Progenitor cell of endocrine pancreas (in vitro differentiated cells): Measurements from ENCODE around the gene ALLC. TPM values are rescaled to one million over a fixed set of nuclear protein-coding genes. Genes with fewer than 3 reads are reported as not detected.
"Not testable (repeated sequence)": the region's sequence is repeated elsewhere in the genome, so short reads cannot be mapped to it uniquely, and the experiment has no call there.

Experiments used
- DNase-seq: peaks from one replicate; pipeline ENCODE4 v3.0.0; 2021; ENCODE audit warnings: low spot score; ENCODE audit not compliant: unreplicated experiment
- H3K27ac Mint-ChIP-seq: 2 replicates; pipeline ENCODE4 v1.8.0; 2021; ENCODE audit warnings: mild to moderate bottlenecking, moderate library complexity, mixed read lengths
- H3K27me3 Mint-ChIP-seq: 2 replicates; pipeline ENCODE4 v1.8.0; 2021; ENCODE audit warnings: mixed read lengths
- H3K36me3 Mint-ChIP-seq: 2 replicates; pipeline ENCODE4 v1.8.0; 2022; ENCODE audit warnings: mixed read lengths; ENCODE audit not compliant: insufficient read depth
- H3K4me1 Mint-ChIP-seq: 2 replicates; pipeline ENCODE4 v1.8.0; 2021; ENCODE audit warnings: low read depth, mixed read lengths
- H3K4me3 Mint-ChIP-seq: 2 replicates; pipeline ENCODE4 v1.8.0; 2021; ENCODE audit warnings: low read depth, mild to moderate bottlenecking, moderate library complexity, mixed read lengths
- H3K9me3 Mint-ChIP-seq: 2 replicates; pipeline ENCODE4 v1.8.0; 2021; ENCODE audit warnings: low read depth, mixed read lengths
- total RNA-seq: library from RNA; stranded (reverse); gene quantifications from 2 replicates; pipeline ENCODE4 v1.2.1, GENCODE V29; 2021
- TF ChIP-seq, protein P1 (sequence below): fragments of 200-600 bp; sonication (generic); IDR thresholded peaks from one replicate; pipeline ENCODE4 v1.5.0; 2021; ENCODE audit warnings: antibody characterized with exemption, mild to moderate bottlenecking; ENCODE audit not compliant: unreplicated experiment

The ALLC gene
- total RNA-seq, 1 donor from 2014 or later, result not detected

DNA sequence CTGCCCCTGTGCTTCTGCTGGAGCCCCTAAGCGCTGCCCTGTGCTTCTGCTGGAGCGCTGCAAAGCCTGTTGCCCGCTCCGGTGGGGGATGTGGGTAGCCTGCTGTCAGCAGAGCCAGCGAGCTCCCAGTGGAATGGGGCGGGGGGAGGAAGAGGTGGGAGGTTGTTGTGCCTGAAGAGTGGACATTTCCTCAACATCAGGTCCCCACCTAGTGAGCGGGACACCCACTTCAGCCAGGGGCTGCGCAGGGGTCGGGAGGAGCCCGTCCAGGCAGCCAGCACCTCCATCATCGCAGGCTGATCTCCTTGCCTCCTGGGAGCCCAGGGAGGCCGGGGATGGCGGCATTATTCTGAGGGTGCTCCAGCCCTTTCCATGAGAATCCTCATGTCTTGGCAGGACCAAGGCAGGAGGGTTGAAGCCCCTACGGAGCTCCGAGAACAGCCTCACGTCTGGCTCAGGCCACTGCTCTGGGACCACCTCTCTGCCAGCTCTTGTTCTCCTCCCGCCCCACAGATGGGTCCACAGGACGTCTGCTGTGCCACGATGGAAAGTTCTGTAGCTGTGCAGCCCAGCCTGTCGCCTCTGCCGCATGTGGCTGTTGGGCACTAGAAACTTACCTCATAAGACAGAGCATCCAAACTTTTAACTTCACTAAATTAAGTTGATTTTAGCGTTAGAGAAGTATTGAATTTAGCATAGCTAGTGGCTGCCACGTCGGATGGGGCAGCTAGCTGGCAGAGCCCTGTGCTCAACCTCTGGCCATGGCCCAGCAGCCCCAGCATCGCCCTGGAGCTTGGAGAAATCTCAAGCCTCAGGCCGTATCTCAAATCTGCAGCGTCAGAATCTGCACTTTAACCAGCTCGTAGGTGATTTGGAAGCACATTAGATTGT, 1.9 kb upstream of the ALLC start:
- H3K36me3 Mint-ChIP-seq, result peaks cover 1% of the 10 kb centered on the region
- TF ChIP-seq, protein P1, sequence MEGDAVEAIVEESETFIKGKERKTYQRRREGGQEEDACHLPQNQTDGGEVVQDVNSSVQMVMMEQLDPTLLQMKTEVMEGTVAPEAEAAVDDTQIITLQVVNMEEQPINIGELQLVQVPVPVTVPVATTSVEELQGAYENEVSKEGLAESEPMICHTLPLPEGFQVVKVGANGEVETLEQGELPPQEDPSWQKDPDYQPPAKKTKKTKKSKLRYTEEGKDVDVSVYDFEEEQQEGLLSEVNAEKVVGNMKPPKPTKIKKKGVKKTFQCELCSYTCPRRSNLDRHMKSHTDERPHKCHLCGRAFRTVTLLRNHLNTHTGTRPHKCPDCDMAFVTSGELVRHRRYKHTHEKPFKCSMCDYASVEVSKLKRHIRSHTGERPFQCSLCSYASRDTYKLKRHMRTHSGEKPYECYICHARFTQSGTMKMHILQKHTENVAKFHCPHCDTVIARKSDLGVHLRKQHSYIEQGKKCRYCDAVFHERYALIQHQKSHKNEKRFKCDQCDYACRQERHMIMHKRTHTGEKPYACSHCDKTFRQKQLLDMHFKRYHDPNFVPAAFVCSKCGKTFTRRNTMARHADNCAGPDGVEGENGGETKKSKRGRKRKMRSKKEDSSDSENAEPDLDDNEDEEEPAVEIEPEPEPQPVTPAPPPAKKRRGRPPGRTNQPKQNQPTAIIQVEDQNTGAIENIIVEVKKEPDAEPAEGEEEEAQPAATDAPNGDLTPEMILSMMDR, result no peak
- H3K27me3 Mint-ChIP-seq, result no peaks in the 10 kb centered on the region
- no peak overlapping the region for H3K27ac Mint-ChIP-seq
- peaks cover 34% of the 10 kb centered on the region for H3K4me1 Mint-ChIP-seq
- no peaks in the 10 kb centered on the region for H3K9me3 Mint-ChIP-seq
- no peak for DNase-seq
- H3K4me3 Mint-ChIP-seq, result no peak overlapping the region

DNA sequence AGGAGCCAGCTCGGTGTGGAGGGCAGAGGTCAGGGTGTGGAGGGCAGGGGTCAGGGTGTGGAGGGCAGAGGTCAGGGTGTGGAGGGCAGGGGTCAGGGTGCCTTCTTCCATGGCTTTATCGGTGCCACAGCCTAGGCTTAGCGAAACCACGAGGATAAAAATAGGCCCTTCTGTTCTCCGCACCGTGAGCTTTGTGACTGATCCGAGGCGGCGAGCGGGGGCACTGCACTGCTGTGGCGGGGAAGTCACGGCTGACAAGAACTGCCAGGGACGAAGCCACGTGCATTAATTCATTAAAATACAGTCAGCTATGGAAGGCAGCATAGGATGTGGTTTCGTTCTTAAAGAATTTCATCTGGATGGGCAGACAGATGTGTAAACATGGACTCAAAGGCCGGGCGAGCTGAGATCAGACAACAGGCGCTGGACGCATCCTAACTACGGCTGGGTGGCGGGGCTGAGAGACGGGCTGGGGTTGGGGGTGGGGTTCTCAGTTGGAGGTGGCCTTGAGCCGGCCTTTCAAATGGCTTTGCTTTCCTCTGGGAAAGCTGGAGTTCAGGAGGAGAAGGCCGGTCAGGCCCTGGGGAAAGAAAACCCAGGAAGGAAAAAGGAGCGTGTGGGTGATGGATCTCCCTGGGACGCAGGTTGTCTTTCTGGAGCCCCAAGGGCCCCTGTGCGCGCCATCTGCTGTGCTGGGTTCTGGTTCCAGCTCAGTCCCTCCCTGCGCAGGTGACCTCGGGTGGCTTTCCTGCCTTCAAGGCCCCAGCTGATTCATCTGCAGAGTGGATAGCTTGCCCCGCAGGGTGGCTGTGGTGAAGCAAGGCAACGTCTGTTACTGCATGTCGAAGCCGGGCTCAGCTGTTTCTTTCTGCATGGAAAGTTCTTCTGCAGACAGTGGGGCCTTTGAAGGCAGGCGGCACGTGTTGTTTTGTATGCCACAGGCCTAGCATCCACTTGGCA, 958 bp upstream of the ALLC start:
- TF ChIP-seq, protein P1, result no peak
- Mint-ChIP-seq H3K27ac (peak overlapping the region; percentile 69), H3K9me3 (no peaks in the 10 kb centered on the region), H3K4me1 (peaks cover 32% of the 10 kb centered on the region), H3K36me3 (peaks cover 1% of the 10 kb centered on the region), H3K27me3 (no peaks in the 10 kb centered on the region), H3K4me3 (no peak overlapping the region)
- DNase-seq, result no peak

GRCh38 chr2:3659447-3660432, 1.7 kb downstream of the ALLC start:
- Mint-ChIP-seq H3K27ac (no peak overlapping the region), H3K36me3 (no peaks in the 10 kb centered on the region), H3K27me3 (no peaks in the 10 kb centered on the region), H3K9me3 (no peaks in the 10 kb centered on the region), H3K4me1 (peaks cover 32% of the 10 kb centered on the region), H3K4me3 (no peak overlapping the region)
- TF ChIP-seq, protein P1, result no peak
- no peak for DNase-seq

GRCh38 chr2:3660640-3661039, 2.6 kb downstream of the ALLC start:
- not testable (repeated sequence) for DNase-seq, H3K36me3 Mint-ChIP-seq, H3K9me3 Mint-ChIP-seq, H3K27ac Mint-ChIP-seq, H3K27me3 Mint-ChIP-seq, H3K4me3 Mint-ChIP-seq
- peaks cover 30% of the 10 kb centered on the region for H3K4me1 Mint-ChIP-seq

DNA sequence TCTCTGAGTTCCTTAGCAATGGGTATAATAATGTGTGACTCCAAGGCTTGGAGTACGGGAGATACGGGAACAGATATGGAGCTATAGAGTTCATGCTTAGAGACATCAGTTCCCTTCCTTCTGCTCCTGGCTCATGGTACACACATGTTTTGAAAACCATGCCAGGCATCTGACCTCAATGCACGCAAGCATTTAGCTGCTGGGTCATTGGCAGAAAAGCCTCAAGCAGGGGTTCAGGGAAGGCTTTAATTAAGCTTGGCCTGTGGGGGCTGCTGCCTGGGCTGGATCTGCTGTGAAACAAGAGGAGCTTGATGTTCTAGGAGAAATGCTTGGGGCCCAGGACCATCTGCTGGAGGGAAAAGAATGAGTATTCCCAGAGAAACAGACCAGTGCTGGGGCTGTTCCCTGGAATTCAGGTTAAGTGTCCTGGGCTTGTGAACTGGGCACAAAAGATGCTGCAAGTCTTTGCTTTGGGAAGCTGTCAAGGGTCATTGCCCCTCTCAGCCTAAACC, 3.2 kb downstream of the ALLC start:
- TF ChIP-seq, protein P1, result no peak
- no peak for DNase-seq
- H3K4me1 Mint-ChIP-seq, result peaks cover 31% of the 10 kb centered on the region
- H3K4me3 Mint-ChIP-seq, result no peak overlapping the region
- H3K36me3 Mint-ChIP-seq, result no peaks in the 10 kb centered on the region
- H3K9me3 Mint-ChIP-seq, result no peaks in the 10 kb centered on the region
- H3K27ac Mint-ChIP-seq, result no peak overlapping the region
- H3K27me3 Mint-ChIP-seq, result no peaks in the 10 kb centered on the region
